D341Med (cell line): ENCODE data around the gene TXK.
"Not testable (repeated sequence)": the region's sequence is repeated elsewhere in the genome, so short reads cannot be mapped to it uniquely, and the experiment has no call there.

ENCODE experiments used
- DNase-seq: peaks from one replicate; pipeline ENCODE4 v3.0.0; 2012; ENCODE audit warnings: low spot score

The TXK gene

GRCh38 chr4:48134081-48134480 is at the start of gene TXK:
TXK (minus strand) TSS chr4:48134250; CDS start chr4:48134170, 80 bp downstream.
- DNase-seq, result no peak

- no peak for DNase-seq
Measured at GRCh38 chr4:48180234-48180633, 46.2 kb upstream of the TXK start.

GRCh38 chr4:48178931-48179330 is 44.9 kb upstream of the TXK start:
- DNase-seq, result no peak

GRCh38 chr4:48175806-48176205 is 41.8 kb upstream of the TXK start:
- no peak for DNase-seq

GRCh38 chr4:48175328-48175727 is 41.3 kb upstream of the TXK start:
- DNase-seq, result no peak

GRCh38 chr4:48173056-48173991 is 39.3 kb upstream of the TXK start:
- DNase-seq, result no peak

GRCh38 chr4:48172651-48173050 is 38.6 kb upstream of the TXK start:
- no peak for DNase-seq

GRCh38 chr4:48169636-48170035 is 35.6 kb upstream of the TXK start:
- DNase-seq, result no peak

GRCh38 chr4:48167538-48168263 is 33.7 kb upstream of the TXK start:
- DNase-seq, result no peak

GRCh38 chr4:48164561-48164960 is 30.5 kb upstream of the TXK start:
- DNase-seq, result not testable (repeated sequence)

- DNase-seq, result no peak
Measured at GRCh38 chr4:48163746-48164145, 29.7 kb upstream of the TXK start.

GRCh38 chr4:48162162-48162561 is 28.1 kb upstream of the TXK start:
- no peak for DNase-seq

- DNase-seq, result no peak
Measured at GRCh38 chr4:48157271-48157670, 23.2 kb upstream of the TXK start.

GRCh38 chr4:48156423-48156822 is 22.4 kb upstream of the TXK start:
- no peak for DNase-seq

- DNase-seq, result no peak
Measured at GRCh38 chr4:48153791-48154550, 19.9 kb upstream of the TXK start.

- no peak for DNase-seq
Measured at GRCh38 chr4:48152259-48152658, 18.2 kb upstream of the TXK start.

GRCh38 chr4:48149827-48150370 is 15.8 kb upstream of the TXK start:
- no peak for DNase-seq

GRCh38 chr4:48147621-48148020 is 13.6 kb upstream of the TXK start:
- DNase-seq, result no peak

- DNase-seq, result peak; percentile 33
Measured at GRCh38 chr4:48141048-48141447, 7.0 kb upstream of the TXK start.

GRCh38 chr4:48139691-48140090 is 5.6 kb upstream of the TXK start:
- DNase-seq, result no peak

GRCh38 chr4:48138936-48139335 is 4.9 kb upstream of the TXK start:
- no peak for DNase-seq

GRCh38 chr4:48138511-48138910 is 4.5 kb upstream of the TXK start:
- no peak for DNase-seq
